Left renal pelvis (tissue), 4 donors: Measurements from ENCODE around the gene GID8. TPM values are rescaled to one million over a fixed set of nuclear protein-coding genes. Genes with fewer than 3 reads are reported as not detected.

Source experiments
- DNase-seq, 4 donors: peaks; one replicate each; pipeline ENCODE4 v3.0.0-alpha.2; 2013; ENCODE audit warnings: low read depth in 4 of 4, low spot score in 3 of 4
- polyA plus RNA-seq, 4 donors: library from polyadenylated mRNA; unstranded; fragments of 120-200 nt; gene quantifications; one replicate each; pipeline ENCODE4 v1.2.1, GENCODE V29; 2013; ENCODE audit not compliant: insufficient read length in 4 of 4

GID8 gene
- polyA plus RNA-seq, 4 donors: 45.9 to 56.5 (median 53.9) TPM

DNA sequence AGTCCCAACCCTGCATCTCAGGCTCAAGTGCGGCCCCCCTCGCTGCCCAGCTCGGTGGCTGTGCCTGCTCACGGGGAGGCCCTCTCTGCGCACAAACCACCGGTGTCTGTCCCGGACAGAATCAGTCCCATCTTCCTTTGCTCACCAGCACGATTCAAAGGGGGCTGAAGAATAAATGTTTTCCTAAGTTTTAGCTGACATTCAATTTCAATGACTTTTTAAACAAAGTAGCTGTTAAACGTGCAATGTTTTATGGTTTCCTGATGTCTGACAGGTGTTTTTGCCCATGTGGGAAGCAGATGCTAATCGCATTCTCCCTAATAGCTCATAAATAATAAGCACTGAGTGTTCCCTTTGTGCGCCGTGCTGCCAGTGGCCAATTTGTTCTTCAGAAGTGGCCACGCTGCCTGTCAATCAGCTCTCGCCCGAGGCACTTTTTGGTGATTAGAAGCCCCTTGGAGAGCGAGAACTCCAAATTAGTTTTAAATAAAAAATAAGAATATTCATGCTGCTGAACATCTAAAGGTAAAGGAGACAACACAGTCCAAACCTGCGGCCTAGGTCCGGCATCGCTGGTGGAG, 42.5 kb downstream of the GID8 start:
- no peak for DNase-seq

DNA sequence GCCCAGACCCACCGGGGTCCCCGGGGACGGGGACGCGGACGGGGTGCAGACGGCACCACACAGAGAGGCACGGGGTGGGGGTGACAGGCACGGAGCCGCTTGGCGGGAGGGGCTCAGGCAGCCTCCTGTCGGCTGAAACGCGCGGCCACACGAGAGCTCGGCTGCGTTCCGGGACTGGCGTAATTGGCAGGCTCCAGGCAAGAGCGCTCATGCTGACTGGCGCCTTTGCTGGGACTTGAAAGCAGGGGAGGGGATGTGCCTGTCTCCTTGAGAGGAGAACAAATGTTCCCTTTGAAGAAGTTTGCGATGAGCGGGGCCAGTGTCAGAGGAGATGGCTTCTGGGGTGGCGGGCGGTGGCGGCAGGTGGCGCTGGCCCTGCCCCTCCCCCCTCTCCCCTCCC, 43.0 kb downstream of the GID8 start:
- no peak for DNase-seq

DNA sequence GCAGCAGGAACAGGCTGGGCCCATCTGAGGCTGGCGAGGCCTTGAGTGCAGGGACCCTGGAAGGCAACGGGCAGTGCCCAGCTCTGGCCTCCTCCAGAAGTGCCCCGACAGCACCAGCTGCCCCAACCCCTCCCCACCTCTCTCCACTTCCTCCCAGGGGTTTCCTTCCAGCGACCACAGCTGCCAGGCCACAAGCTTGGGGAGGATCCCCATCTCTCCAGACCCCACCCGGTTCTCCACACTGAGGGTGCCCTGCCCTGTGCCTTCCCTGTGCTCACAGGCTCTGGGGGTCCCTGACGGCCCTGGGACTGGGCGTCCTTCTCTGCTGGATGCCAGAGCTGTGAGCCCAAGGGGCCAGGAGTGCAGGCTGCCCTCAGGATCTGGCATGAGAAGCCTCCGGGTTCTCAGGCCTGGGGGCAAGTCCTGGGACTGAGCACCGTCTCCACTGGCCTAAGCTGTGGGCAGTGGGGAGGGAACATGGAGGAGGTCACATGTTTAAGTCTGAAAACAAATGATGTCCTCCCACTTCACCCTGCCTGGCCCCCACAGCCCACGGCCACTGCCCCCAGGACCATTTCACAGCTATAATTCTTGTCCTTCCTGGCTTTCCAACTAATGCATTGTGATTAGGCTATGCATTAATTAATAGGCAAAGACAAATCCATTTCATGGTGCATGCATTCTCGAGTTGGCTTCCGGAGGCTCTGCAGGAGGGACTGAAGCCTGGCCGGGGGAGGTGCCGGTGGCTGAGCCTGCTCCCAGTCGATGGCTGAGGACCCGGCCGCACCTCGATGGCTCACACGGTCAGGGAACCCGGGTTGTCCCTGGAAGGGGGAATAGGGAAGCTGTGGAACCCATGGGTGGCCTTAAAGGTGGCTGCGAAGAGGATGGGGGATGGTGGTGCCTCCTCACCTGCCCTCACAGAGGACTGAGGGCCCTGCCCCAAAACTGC, 44.5 kb downstream of the GID8 start:
- no peak for DNase-seq

DNA sequence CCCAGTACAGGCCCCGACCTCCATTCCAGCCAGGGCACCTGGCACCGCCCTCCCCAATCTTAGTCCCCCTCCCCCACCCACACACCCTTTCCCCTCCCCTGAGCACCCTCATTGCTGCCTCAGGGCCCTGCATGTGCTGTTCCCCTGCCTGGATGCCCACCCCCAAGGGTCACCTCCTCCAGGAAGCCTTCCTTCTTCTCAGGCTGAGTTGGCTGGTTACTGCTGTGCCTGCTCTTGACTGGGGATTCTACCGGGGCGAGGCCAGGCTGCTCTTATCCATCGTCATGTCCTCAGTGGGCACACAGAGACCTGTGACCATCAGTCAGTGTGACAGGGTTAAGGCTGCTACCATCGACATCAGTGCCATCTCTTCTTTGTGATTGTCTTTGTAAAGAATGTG, 45.3 kb downstream of the GID8 start:
- DNase-seq: no peak

DNA sequence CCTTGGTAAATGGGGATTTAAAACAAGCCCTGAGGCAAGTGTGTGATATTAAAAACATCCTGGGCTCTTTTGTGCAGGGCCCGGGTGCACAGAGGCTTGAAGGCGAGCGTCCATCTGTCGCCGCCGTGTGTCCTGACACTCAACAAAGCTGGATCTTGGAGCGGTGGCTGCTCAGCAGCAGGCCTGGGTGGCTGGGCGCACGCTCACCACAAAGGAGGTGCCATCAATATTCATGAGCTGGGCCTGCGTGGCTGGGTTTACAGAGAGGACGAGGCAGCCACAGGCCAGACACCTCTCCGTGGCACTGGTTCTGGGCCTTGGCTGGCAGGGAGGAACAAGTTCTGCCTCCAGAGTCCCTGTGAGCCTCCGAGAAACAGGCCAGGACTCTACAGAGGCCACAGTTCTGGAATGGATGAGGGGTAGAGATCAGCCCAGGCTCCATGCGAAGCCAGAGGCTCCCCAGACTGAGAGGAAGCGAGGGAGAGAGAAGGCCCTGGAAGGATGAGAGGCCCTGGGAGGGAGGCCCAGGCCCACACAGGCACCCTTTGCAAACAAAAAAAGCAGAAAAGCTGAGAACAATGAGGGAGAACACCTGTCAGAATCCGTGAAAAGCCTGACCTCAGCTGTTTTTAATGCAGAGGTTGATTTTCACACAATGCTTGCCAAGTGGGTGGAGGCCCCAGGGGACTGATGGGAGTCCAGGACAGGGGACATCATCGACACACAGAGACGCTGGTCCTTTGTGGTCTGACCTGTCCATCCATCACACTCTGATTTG, 46.9 kb downstream of the GID8 start:
- no peak for DNase-seq

DNA sequence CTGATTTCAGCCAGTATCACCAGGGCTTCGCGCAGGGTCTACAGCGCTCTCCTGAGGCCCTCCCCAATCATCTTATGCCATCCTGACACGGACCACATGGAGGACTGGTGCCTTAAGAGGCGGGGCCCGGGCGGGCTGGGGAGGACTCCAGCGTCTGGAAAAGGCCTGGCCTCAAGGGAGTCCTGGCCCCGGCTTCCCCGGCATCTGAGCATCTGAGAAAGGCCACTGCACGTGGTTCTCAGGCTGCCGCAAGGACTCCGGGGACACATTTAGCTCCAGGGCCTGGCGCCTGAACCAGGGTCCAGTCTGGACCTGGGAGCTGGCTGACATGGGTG, 47.5 kb downstream of the GID8 start:
- no peak for DNase-seq

DNA sequence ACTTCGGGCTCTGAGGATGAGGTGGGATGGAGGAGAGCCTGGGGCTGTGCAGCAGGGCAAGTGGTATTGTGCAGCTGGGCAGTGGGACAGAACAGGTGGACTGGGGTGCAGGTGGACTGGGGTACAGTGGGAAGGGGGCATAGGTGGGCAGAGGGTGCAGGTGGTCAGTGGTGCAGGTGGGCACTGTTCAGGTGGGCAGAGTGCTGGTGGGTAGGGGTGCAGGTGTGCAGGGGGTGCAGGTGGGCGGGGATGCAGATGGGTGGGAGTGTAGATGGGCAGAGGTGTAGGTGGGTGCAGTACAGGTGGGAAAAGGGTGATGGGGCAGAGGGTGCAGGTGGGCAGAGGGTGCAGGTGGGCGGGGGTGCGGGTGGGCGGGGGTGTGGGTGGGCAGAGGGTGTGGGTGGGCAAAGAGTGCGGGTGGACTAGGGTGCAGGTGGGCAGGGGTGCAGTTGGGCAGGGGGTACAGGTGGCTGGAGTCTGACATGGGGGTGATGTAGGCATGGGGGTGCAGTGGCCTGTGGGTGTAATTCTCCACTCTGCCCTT, 48.4 kb downstream of the GID8 start:
- no peak for DNase-seq

DNA sequence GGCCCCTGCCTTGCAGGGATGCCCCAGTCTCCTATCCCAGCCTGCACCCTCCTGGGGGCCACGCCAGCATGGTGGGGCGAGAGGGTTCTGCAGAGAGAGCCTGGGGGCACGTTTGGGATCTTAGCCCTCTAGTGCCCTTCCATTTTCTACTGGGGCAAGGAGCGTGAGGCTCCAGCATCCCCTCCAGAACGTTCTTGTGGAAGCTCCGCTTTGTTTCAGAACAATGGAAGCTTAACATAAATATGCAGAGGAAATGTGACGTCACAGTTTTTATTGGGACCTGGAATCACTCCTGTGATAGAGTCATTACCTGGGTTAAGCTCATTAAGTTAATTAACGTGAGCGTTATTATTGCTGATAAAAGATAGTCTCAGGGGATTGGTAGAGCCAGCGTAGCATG, 49.2 kb downstream of the GID8 start:
- DNase-seq: no peak

DNA sequence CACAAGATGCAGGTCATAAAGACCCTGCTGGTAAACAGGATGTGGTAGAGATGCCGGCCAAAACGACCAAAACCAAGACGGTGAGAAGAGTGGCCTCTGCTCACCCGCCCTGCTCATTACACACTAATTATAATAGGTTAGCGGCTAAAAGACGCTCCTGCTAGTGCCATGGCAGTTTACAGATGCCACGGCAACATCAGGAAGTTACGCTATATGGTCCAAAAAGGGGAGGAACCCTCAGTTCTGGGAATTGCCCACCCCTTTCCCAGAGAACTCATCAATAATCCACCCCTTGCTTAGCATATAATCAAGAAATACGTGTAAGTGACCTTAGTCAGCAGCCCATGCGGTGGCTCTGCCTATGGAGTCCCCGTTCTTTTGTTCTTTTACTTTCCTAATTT, 51.3 kb downstream of the GID8 start:
- DNase-seq: no peak

DNA sequence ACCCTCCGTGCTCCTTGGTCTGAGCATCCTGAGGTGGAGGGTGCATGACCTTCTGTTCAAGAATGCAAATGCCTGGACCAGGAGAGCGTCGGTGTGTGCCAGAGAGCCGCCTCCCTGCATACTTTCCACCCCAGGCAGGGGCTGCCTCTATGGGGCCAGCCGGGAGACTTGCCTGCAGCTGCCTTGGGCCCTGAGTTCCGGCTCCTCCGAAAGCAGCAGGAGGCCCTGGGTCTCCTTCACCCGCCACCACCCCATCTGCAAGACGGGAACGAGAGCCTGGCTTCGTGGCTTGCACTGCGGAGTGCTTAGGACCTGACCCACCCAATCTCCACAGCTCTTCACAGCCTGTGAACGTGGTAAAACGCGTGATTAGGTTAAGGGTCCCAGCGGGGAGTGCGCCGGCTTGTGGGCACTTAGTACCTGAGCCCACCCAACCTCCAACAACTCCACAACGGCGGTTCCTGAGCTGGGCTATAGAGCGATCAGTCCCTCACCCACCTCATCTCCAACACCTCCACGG, 52.4 kb downstream of the GID8 start:
- DNase-seq: no peak

DNA sequence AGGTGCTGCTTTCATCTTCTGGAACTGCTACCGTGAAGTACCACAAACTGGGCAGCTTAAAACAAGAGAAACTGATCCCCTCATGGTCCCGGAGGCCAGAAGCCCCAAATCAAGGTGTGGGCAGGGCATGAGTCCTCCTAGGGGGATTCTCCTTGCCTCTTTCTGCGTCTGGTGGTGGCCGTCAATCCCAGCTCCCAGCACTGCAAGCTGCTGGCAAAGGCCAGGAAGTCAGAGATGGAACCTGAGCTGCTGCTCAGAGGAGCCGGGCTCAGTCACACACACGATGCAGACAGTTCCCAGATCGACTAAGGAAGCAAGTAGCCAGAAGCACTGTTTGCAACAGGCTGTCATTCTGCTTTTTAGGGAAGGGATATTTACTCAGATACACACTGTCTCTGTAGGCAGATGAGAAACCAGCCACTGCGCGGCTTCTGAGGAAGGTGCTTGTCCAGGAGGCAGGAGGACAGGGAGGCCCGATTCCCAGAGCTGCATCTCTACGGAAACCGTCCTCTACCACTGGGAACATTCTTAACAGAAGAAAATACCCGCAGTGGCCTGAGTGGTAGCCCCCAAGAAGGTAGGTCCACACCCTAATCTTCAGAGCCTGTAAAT, 53.4 kb downstream of the GID8 start:
- no peak for DNase-seq

DNA sequence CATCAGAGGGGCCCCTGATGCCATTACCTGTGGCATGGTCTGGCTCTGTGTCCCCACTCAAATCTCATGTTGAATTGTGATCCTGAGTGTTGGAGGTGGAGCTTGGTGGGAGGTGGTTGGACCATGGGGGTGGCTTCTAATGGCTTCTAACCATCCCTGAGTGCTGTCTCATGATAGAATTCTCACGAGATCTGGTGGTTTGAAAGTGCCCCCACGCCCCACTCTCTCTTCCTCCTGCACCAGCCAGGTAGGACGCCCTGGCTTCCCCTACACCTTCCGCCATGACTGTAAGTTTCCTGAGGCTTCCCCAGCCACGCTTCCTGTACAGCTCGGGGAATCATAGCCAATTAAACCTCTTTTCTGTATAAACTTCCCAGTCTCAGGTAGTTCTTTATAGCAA, 53.9 kb downstream of the GID8 start:
- no peak for DNase-seq

DNA sequence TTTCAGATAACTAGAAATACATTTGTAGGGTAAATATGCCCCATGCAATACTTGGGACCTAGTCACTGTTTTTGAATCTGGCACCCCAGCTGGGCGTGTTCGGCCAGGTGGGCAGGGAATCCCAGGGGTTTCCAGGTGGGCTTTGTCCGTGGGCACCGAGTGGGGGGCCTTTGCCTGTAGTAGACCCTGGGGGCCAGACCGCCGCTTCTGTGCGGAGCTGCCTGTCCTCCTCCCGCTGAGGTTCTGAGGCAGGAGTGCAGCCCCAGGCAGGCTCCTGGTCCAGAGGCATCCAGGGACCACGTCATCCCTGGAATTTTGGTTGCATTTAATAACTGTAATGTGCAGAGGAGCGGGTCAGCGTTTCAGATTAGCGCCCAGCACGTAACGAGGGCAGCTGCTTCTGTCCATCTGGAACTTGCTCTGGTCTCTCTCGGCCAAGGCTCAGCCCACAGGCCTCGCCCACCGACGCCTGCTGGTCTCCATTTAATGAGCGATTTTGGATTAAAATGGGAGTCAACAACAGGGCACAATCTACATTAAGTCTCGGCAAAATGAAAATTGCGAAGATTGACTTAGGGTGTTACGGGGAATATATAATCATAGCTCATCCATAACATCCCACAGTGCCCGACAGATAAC, 56.0 kb downstream of the GID8 start:
- DNase-seq: no peak

DNA sequence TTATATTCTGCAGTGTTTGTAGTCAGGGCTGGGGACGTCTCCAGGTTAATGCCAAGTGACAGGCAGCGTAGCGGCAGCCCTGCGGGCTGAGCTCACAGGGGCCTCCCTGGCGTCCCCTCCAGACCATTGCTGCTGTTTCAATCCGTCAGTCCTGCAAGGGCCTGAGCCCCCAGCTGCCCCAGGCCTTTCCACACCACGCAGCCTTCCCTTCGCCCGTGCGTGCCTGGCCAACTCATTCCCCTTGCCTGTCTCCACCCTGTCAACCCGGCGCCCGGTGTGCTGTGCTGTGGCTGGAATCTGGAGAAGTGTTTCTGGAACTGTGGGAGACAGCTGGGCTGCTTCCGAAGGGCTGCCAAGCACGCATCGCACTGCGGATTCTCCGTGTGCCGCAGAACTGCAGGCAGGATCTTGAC, 56.9 kb downstream of the GID8 start:
- DNase-seq: no peak

DNA sequence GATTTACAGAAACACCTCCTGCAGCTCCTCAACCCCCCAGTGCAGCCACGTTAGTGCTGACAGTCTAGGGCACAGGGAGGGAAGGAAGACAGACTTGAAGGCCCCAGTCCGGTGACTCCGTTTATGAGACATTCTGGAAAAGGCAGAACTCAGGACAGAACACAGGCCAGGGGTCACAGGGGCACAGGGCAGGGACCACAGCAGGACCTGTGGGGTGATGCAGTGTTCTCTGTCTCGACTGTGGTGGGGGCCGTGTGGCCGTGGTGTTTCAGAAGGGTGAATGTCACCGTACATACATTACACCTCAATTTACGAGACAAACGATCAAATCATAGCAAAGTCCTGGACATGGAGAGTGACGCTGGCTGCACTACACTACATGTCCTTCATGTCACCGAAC, 57.5 kb downstream of the GID8 start:
- no peak for DNase-seq

DNA sequence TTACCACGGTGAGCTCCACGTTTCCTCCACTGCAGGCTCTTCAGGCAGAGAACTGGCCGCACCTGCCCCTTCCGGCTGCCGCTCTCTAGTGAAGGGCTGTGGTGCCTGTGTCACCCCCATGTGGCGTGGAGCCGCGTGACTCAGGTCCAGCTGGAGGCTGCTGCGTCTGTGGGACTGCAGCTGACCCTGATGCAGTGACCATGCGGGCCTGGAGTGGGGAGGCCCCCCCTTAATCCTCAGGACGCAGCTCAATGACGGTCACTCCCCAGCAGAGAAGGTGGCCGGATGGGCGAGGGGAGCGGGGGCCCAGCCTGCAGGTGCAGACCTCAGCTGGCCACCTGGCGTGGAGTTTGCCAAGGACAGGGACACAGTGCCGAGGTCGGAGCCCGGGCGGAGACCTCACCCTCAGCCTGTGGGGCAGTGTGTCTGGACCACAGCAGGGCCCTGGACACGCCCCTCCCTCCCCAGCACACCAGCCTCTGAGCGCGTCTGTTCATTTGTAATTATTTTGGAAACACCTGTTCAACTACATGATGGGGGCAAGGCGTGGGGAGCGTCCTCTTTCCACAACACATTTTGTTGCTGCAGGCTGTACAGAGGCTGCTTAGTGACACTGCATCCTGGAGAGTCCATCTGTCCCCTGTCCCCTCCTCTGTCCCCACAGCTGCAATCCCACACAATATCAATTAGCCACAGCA, 58.1 kb downstream of the GID8 start:
- DNase-seq: no peak

DNA sequence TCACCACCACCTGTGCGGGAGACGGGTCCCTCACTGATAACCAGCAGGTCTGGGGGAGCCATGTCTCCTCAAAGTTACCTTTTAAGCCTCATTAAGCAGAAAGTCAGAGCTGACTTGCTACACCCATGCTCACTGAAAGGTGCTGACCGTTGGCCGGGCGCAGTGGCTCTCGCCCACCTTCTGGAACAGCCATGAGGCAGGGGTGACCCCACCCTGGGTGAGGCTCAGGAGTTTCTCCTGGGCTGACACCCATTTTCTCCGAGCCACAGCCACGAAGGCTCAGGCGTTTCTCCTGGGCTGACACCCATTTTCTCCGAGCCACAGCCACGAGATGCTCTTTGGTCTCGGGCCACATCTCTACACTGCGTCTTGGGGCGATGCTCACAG, 58.6 kb downstream of the GID8 start:
- no peak for DNase-seq

DNA sequence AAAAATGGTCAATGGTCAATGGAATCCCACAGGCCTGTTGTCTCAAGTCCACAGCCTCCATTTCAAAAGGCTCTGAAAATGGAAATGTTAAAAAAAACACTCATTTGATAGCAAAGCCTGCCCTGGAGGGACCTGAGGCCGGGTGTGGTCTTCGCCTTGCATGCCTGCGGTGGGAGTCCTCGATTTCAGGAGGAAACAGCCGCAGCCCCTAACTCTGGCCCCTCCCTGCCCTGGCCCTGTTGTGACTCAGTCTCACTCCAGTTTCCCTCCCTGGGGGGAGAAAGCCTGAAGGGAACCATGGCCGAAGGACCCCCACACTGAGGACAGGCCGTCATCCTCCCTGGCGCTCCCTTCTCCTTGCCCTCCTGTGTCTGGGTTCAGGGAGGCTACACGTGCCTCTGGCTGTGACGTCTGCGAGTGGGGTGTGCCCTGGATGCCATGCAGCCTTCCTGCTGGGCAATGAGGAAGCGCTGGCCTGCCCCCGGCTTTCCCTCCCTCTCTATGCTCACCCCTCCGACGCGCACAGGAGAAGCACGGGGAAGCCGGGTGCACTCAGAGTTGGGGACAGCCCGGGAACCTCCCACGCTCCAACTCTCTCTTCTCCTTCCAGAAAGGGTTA, 59.6 kb downstream of the GID8 start:
- no peak for DNase-seq
